OCI-LY3 (cell line): ENCODE results near the gene PTPRD.
"Not testable (repeated sequence)": the region's sequence is repeated elsewhere in the genome, so short reads cannot be mapped to it uniquely, and the experiment has no call there.

Source experiments
- EZH2phosphoT487 ChIP-seq: fragments of 200-600 bp; shearing (Covaris generic); IDR thresholded peaks from 2 replicates; pipeline ENCODE4 v1.6.1; 2018; ENCODE audit warnings: antibody characterized with exemption, mixed run types, low read depth
- TF ChIP-seq, protein P1 (sequence below): fragments of 200-600, 300-600 bp; sonication (generic); IDR thresholded peaks from 2 replicates; pipeline ENCODE4 v1.5.1; 2014; ENCODE audit warnings: antibody characterized with exemption, low read length, low read depth

DNA sequence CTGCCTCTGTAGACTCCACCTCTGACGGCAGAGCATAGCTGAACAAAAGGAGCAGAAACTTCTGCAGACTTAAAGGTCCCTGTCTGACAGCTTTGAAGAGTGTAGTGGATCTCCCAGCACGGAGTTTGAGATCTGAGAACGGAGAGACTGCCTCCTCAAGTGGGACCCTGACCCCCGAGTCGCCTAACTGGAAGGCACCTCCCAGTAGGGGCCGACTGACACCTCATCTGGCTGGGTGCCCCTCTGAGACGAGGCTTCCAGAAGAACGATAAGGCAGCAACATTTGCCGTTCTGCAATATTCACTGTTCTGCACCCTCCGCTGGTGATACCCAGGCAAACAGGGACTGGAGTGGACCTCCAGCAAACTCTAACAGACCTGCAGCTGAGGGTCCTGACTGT, 1186.3 kb downstream of the PTPRD start:
- TF ChIP-seq, protein P1, sequence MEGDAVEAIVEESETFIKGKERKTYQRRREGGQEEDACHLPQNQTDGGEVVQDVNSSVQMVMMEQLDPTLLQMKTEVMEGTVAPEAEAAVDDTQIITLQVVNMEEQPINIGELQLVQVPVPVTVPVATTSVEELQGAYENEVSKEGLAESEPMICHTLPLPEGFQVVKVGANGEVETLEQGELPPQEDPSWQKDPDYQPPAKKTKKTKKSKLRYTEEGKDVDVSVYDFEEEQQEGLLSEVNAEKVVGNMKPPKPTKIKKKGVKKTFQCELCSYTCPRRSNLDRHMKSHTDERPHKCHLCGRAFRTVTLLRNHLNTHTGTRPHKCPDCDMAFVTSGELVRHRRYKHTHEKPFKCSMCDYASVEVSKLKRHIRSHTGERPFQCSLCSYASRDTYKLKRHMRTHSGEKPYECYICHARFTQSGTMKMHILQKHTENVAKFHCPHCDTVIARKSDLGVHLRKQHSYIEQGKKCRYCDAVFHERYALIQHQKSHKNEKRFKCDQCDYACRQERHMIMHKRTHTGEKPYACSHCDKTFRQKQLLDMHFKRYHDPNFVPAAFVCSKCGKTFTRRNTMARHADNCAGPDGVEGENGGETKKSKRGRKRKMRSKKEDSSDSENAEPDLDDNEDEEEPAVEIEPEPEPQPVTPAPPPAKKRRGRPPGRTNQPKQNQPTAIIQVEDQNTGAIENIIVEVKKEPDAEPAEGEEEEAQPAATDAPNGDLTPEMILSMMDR = not testable (repeated sequence)
- TF ChIP-seq EZH2phosphoT487 = not testable (repeated sequence)
